GM12872 (cell line): Measurements from ENCODE around the gene RCOR3.

Experiments
- CTCF ChIP-seq: IDR thresholded peaks from 3 replicates; pipeline ENCODE4 v1.5.1; 2011; ENCODE audit warnings: low read depth, mild to moderate bottlenecking, low read length, moderate library complexity; ENCODE audit not compliant: insufficient read depth

RCOR3 gene

GRCh38 chr1:211326528-211327345, 67.6 kb downstream of the RCOR3 start, which contains the start of gene TRAF5:
Gene TRAF5 (plus strand): TSS chr1:211326833. CDS start chr1:211353240, 26,407 bp downstream.
- no peak for TF ChIP-seq CTCF

DNA sequence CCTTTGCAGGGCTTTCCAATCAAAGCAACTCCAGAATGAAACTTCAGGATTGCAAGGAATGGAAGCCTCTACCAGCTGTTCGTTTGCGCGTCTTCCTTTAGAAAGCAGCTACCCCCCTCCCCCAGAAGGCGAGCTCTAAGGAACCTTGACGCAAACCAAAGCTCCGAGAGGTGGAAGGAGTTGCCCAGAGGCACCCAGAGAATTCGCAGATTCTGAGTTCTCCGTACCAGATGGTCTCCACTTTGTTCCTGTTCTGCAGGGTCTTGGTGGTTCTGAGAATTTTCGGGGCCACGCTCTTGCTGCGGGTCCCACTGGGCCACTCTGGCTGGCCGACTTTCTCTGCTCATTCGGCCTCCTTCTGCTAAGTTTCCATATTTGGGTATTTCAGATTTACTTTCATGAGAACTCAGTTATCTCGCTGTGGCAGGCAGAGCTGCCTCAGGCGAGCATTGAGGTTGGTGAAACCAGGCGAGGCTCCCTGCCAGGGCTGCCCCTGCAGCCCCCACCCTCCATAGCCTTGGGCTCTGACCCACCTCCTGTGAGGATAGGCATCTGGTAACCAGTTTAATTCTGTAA, 68.3 kb downstream of the RCOR3 start:
- TF ChIP-seq CTCF, result no peak

DNA sequence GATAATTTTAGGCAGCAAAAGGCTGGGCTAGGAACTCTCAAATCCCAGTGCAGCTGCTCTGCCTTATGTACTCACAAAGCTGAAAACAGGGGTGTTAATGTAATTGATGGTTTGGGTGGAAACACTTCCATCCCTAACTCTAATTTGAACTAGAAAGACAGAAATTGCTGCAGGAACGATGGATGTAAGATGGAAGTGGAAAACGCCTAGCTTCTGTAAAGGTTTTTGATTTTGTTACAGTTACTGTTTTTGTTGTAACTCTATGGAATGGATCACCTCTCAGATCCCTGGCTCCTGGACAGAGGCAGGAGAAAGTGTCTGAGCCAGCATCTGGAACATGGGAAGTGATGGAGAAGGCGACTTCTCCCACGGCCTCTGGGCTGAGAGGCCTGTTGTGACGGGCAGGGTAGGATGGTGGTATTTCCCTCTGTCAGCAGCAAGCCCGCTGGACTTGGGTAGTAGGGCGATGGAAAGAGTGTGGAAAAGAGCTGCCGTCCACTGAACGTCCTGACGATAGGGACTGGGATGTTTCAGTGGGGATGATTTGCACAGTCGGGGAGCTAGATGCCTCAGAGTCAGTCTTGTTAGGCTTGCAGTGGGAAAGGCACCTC, 69.0 kb downstream of the RCOR3 start:
- TF ChIP-seq CTCF, result no peak

DNA sequence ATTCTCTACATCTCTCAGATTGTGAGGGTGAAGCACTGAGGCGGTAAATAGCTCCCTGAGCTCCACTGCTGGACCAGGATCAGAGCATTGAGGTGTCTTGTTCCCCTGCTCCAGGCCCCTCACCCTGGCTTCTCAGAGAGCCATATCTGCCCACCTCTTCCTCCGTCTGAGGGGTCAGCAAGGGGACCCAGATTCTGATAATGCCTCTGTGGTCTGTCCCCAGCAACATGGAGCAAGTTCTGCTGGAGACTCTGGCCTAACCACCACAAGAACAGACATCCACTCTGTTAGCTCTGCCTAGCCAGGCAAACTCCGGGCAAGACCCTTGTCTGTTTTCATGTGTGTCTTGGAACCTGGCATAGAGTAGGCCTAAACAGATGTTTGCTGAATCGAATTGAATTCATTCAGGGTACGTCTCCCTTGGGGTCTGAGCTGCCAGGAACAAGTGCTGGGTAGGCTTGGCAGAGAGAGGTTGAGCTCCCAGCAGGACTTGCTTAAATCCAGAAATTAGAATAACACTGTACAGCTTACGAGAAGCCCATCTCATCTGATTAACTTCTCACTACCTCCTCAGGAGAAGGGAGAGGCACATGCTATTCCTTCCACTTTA, 69.8 kb downstream of the RCOR3 start:
- no peak for TF ChIP-seq CTCF

DNA sequence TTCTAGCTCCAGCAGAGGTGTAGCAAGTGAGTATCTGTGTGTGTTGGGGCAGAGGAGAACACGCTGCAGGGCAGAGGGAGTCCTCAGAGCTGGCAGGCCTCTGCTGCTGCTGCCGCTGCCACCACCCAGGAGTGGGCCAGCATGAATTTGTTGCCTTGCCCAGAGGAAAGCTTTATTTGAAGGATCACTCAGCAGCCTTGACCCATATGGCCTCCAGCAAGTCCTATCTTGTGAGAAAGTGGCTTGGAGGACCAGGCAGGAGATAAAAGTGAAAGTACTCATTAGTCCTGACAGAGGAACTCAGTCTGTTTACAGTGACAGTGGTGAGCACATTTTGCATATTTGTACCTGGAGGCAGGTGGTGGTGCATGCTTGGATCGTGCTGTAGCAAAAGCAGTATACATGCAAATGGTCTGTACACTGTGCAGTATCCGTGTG, 70.6 kb downstream of the RCOR3 start:
- TF ChIP-seq CTCF, result no peak

DNA sequence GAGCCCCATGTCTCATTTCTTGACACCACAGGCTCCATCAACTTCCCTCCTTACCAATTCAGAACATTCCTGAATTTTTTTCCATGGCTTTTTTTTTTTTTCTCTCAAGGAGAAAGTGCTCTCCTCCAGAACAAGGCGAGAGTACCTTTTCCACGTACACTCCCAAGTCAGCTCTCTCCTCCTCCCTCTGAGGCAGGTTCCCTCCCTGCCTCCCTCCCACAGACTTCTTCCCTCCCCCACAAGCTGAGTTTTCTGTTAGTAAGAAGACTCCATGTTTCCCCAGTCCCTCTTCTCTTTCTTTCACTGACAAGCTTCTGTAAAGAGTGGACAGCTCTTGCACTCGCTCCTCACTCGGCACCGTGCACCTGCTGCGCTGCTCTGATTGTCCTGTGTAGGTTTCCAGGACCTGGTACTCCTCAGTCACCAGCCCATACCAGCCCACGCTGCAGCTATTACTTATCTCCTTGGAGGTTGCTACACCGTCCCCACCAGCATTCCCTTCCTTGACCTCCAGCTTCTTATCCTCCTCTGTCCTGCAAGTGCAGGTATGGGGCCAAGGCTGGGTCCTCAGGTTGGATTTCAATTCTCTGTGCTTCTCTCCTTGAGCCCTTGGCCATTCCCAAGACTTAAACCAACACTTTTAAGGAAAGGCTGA, 71.2 kb downstream of the RCOR3 start:
- no peak for TF ChIP-seq CTCF
